ENCODE data around the gene GAPDHS.

DNA sequence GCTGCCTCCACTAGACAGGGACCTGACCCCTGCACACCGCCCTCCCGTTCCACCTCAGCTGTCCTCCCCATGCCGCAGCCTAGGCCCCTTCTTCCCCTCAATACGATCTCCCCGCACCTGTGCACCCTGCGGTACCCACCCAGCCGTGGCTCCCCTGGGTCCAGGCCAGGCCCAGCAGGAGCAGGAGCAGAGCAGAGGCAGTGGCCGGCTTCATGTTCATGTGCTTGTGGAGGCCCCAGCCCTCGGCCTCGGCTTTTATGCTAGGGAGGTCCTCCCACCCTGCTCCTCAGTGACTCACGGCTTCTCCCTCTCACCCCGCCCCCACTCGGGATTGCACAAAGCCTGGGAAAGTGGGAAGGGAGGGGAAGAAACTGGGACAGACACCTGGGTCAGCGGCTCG, 31.6 kb upstream of the GAPDHS start:
- TF ChIP-seq, protein P1, sequence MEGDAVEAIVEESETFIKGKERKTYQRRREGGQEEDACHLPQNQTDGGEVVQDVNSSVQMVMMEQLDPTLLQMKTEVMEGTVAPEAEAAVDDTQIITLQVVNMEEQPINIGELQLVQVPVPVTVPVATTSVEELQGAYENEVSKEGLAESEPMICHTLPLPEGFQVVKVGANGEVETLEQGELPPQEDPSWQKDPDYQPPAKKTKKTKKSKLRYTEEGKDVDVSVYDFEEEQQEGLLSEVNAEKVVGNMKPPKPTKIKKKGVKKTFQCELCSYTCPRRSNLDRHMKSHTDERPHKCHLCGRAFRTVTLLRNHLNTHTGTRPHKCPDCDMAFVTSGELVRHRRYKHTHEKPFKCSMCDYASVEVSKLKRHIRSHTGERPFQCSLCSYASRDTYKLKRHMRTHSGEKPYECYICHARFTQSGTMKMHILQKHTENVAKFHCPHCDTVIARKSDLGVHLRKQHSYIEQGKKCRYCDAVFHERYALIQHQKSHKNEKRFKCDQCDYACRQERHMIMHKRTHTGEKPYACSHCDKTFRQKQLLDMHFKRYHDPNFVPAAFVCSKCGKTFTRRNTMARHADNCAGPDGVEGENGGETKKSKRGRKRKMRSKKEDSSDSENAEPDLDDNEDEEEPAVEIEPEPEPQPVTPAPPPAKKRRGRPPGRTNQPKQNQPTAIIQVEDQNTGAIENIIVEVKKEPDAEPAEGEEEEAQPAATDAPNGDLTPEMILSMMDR (IDR thresholded peaks at IDR 0.05; ENCODE audit: low read depth, low read length), result no peak
- TF ChIP-seq EZH2phosphoT487 (IDR thresholded peaks at IDR 0.05; ENCODE audit: low read depth), result no peak
